Central memory CD8-positive, alpha-beta T cell (primary cell): ENCODE measurements around the gene TOR2A.
A peak's percentile ranks its signal among the peaks of the same experiment; 100 is the strongest.

Experiments
- ATAC-seq: fragments of 150-1000 bp; cut with Tn5 transposase; replicated peaks from 2 replicates; pipeline ENCODE4 v1.10.0; 2022; ENCODE audit warnings: mild to moderate bottlenecking, moderate FRiP score, moderate number of reproducible peaks; ENCODE audit not compliant: poor library complexity, severe bottlenecking; ENCODE audit errors: extremely low read depth
- DNase-seq, 2 donors: peaks; one replicate each; pipeline ENCODE4 v3.0.0; 2021; ENCODE audit warnings: low spot score in 2 of 2
- H3K27ac Mint-ChIP-seq: one replicate; pipeline ENCODE4 v1.8.0; 2022; ENCODE audit warnings: low read depth, mild to moderate bottlenecking, moderate library complexity, mixed read lengths
- H3K27me3 Mint-ChIP-seq: one replicate; pipeline ENCODE4 v1.8.0; 2022; ENCODE audit warnings: mixed read lengths
- H3K36me3 Mint-ChIP-seq: one replicate; pipeline ENCODE4 v1.8.0; 2022; ENCODE audit warnings: mild to moderate bottlenecking, moderate library complexity, mixed read lengths; ENCODE audit not compliant: insufficient read depth
- H3K4me1 Mint-ChIP-seq: one replicate; pipeline ENCODE4 v1.8.0; 2022; ENCODE audit warnings: mixed read lengths
- H3K4me3 Mint-ChIP-seq: one replicate; pipeline ENCODE4 v1.8.0; 2022; ENCODE audit warnings: mild to moderate bottlenecking, moderate library complexity, mixed read lengths
- H3K9me3 Mint-ChIP-seq: one replicate; pipeline ENCODE4 v1.8.0; 2022; ENCODE audit warnings: mixed read lengths

Gene TOR2A

DNA sequence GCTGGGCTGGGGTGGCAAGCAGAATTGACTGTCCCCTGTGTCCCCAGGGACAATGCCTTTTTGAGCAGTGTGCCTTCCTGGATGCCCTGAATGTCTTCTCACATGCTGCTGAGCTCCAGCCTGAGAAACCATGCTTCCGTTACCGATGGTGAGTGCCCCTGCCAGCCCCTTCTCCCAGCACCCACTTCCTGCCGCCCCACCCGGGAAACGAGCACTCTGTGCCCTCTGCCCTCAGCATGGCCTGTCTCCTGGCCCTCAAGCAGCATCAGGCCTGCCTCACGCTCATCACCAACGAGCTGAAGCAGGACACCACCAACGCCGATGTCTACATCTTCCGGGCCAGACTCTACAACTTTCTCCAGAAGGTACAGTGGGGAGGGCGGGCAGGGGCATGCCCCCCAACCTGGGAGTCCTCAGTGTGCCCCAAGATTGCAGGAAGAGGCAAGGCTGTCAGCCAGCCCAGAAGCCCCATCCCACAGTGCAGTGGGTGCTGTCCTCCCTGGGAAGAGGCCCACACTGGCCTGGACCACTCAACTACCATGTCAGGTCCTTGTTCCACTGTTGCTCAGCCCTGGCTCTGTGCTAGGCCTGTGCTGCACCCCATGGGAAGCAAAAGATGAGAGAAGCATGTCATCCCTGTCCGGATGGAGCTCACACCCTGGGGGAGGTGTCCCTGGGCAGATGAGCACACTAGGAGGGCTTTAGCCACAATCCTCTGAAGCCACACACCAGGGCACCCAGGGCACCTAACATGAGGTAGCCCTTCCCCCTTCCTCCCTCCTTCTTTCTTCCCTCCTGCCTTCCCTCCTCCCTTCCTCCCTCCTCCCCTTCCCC is 14.8 kb downstream of the TOR2A start:
- Mint-ChIP-seq H3K36me3 (peaks cover 15% of the 10 kb centered on the region), H3K9me3 (no peaks in the 10 kb centered on the region), H3K4me1 (peaks cover 42% of the 10 kb centered on the region), H3K27ac (peak overlapping the region; percentile 92), H3K27me3 (no peaks in the 10 kb centered on the region), H3K4me3 (peak overlapping the region; percentile 73)
- DNase-seq, result peak in 1 of 2 donors; percentile 34
- ATAC-seq, result peak; percentile 12

DNA sequence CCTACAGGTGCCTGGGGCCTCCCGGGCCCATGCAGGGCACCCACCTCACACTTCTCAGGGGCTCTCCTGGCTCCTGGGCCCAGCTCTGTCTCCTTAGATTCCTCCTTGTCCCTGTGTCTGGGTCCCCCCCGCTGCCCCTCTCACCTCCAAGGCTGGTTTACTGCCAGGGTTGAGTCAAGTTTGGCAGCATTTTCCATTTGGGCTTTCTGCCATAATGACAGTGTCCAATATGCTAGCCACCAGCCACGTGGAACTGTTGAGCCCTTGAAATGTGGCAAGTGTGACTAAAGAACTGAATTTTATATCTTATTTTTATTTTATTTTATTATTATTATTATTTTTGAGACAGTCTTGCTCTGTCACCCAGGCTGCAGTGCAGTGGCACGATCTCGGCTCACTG is 17.3 kb downstream of the TOR2A start:
- Mint-ChIP-seq H3K4me1 (peaks cover 47% of the 10 kb centered on the region), H3K27me3 (no peaks in the 10 kb centered on the region), H3K4me3 (peak overlapping the region; percentile 38), H3K27ac (no peak overlapping the region), H3K9me3 (no peaks in the 10 kb centered on the region), H3K36me3 (peaks cover 20% of the 10 kb centered on the region)
- DNase-seq (no peak), ATAC-seq (no peak)

DNA sequence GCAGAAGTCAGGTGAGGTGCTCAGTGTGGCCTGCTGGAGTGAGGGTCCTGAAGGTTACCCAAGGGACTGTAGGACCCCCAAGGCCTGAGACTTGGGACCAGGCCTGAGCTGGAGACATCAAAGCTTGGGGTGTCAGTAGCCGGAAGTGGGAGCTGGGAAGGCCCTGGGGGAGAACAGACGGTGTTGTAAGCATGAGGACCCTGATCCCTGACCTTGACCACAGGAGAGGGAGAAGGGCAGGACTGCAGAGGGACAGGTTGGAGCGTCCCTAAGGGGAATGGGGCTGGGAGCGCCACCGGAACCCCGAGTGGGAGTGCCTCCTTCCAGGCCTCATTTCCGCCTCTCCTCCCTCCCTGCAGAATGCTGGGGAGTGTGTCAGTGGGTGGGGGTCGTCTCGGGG is 18.7 kb downstream of the TOR2A start:
- Mint-ChIP-seq H3K27ac (peak overlapping the region; percentile 94), H3K27me3 (no peaks in the 10 kb centered on the region), H3K9me3 (no peaks in the 10 kb centered on the region), H3K4me3 (peak overlapping the region; percentile 88), H3K36me3 (peaks cover 16% of the 10 kb centered on the region), H3K4me1 (peaks cover 47% of the 10 kb centered on the region)
- DNase-seq (no peak), ATAC-seq (no peak)

DNA sequence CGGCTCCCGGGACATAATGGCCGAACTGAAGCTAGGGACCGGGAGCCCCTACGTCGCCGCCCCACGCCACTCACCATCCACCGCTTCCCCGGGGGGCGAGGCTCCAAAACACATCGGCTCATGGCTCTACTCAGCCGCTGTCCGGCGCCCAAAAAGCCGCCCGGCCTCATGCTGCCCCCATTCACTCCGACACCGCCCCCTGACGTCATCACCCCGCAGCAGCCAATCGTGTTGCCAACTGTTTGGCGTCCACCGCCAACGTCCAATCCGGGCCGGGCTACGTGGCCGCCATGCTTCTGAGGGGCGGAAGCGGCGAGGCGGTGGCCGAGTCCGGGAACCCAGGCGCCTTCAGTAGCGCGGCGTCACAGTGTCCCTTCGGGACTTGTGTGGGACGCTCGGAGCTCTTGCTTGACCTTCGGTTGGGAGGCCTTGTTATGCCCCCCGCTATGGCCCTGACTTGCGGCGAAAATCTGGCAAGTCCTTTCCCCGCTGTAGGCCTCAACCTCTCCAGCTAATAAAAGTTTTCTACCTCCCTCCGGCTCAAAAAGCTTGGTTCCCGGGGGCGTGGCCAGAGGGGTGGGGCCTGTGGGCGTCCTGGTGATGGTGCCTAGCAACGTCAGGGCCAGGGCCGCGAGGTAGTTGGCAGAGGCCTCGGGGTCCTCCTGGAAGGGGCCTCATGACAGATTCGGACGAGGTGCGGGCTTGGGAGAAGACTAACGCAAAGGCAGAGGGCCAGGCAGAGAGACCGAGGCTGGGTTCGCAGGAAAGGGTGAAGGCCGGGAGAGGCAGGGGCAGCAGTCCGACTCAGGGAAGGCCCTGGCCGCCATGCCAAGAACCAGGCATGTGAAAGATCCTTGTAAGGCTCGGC is 19.4 kb downstream of the TOR2A start, which contains the start of the genes PTRH1 and TTC16:
PTRH1 (minus strand) TSS at position 194 of the 868 bp plus-strand sequence; CDS start at position 170, 24 bp downstream.
TTC16 (plus strand) TSS at position 610 of the 868 bp plus-strand sequence; CDS start at position 677, 67 bp downstream.
- DNase-seq (peak; percentile 94 to 96), ATAC-seq (peak; percentile 93)
- Mint-ChIP-seq H3K9me3 (no peaks in the 10 kb centered on the region), H3K4me3 (peak within 1 kb of the TSS; percentile 88), H3K27ac (peak within 1 kb of the TSS; percentile 94), H3K36me3 (peaks cover 15% of the 10 kb centered on the region), H3K27me3 (no peaks in the 10 kb centered on the region), H3K4me1 (peaks cover 47% of the 10 kb centered on the region)

DNA sequence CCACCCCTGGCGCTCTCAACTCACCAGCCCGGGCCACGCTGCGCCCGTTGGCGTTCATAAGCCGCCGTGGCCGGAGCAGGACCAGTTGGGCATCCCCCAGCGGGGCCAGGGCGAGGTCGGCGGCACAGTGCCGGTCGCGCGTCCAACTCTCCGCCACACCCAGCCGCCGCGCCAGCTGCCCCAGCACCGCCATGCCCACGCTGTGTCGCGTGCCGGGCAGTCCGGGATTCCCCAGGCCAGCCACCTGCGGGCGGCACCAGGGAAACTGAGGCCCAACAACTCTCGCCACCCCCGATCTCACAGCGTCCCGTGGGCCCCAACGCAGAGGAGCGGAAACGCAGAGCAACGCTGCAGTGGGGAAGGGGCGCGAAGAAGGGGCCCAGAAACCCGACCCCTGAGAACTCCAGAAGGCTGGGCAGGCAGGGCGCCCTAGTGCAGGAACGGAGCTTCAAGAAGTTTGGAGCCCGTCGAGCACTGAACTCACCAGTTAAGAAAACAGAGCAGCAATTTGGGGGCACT is 20.1 kb downstream of the TOR2A start:
- peak overlapping the region; percentile 88 for H3K4me3 Mint-ChIP-seq
- DNase-seq (no peak), ATAC-seq (peak; percentile 15)
- H3K36me3 Mint-ChIP-seq, result peaks cover 13% of the 10 kb centered on the region
- no peaks in the 10 kb centered on the region for H3K27me3 Mint-ChIP-seq
- peaks cover 47% of the 10 kb centered on the region for H3K4me1 Mint-ChIP-seq
- peak overlapping the region; percentile 94 for H3K27ac Mint-ChIP-seq
- H3K9me3 Mint-ChIP-seq, result no peaks in the 10 kb centered on the region

DNA sequence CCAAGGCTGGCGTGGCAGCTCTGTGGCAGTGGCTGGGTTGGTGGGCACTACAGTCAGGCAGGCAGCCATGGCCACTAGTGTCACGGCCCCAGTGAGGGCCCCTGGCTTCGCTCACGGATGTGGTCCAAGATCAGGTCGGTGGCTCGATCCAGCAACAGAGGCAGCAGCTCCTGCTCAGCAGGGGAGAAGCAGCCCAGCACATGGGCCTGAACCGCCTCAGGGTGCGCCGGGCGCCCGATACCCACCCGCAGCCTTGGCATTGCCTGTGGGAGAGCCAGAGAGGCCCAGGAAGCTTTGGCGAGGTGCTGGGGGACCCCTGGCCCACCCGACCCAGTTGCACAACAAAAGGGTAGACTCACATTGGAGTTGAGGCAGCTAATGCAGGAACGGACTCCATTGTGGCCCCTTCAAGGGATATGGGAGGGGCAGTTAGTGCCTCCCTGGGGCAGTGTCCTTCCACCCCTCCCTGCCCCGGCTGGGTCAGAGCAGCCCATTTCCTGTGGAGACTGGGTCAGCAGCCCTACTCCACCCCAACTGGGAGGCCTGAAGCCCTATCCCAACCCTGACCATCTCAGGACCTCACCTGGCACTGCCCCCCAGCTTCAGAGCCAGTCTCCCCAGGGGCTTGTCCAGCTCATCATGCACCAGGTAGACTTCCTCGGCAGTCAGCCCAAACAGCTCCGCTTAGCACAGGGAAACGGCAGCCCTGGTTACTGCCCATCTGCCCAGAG is 20.9 kb downstream of the TOR2A start:
- H3K36me3 Mint-ChIP-seq, result peaks cover 12% of the 10 kb centered on the region
- no peaks in the 10 kb centered on the region for H3K27me3 Mint-ChIP-seq
- peak overlapping the region; percentile 88 for H3K4me3 Mint-ChIP-seq
- no peak for DNase-seq
- no peaks in the 10 kb centered on the region for H3K9me3 Mint-ChIP-seq
- peaks cover 39% of the 10 kb centered on the region for H3K4me1 Mint-ChIP-seq
- ATAC-seq, result no peak
- H3K27ac Mint-ChIP-seq, result no peak overlapping the region

DNA sequence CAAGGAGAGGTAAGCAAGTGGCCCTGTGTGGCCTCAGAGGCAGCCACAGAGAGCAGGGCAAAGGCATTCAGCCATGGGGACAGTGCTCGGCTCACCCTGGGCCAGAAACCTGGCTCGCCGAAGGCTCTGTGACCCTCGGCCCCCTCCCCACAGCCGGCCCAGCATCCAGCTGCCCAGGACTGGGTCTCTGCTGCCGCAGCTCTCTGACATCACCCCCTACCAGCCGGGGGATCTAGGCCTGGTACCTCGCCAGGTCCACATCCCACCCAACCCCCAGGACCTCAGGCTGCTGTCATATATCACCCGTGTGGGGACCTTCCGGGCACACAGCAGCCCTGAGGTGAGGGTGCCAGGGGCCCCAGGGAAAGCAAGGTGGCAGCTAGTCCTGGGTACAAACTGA is 22.2 kb downstream of the TOR2A start:
- Mint-ChIP-seq H3K9me3 (no peaks in the 10 kb centered on the region), H3K27ac (no peak overlapping the region), H3K36me3 (peaks cover 12% of the 10 kb centered on the region), H3K4me3 (no peak overlapping the region), H3K27me3 (no peaks in the 10 kb centered on the region), H3K4me1 (peaks cover 39% of the 10 kb centered on the region)
- DNase-seq (no peak), ATAC-seq (no peak)

DNA sequence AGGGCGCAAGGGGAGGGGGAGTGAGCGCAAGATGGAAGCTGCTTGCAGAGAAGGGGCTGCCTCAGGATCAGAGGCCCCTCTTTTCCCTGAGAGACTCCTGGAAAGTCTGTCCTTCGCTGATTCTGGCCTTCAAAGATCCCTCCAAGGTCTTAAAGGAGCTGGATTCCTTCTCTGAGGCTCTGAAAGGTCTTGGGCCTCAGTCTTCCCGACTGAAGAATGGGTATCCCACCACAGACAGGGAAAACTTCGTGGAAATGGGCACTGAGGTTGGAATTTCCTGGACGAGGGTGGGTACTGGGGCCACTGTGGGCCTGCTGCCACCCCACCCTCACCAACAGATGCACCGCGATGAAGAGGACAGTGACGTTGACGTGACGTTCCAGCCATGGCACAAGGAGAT is 22.7 kb downstream of the TOR2A start:
- Mint-ChIP-seq H3K27ac (no peak overlapping the region), H3K4me1 (peaks cover 40% of the 10 kb centered on the region), H3K4me3 (no peak overlapping the region)

DNA sequence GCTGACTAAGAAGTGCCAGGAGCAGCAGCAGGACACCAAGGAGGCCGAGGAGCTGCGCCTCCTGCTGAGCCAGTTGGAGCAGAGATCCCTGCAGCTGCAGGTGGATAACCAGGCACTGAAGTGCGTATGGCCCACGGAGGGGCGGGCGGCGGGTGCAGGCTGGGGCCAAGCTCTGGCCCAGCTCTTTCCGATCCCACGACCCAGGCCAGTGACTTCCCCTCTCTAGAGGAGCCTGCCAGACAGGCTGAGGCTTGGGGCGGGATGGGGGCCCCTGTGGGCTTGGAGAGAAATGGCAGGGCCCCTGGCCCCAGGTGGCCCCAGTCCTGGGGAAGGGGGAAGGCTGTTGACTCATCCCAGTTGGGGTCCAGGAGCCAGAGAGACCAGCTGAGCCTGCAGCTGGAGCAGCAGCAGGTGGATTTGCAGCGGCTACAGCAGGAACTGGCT is 23.2 kb downstream of the TOR2A start:
- peak overlapping the region; percentile 80 for H3K27ac Mint-ChIP-seq
- ATAC-seq (no peak), DNase-seq (no peak)
- H3K27me3 Mint-ChIP-seq, result no peaks in the 10 kb centered on the region
- H3K4me3 Mint-ChIP-seq, result no peak overlapping the region
- H3K4me1 Mint-ChIP-seq, result peaks cover 43% of the 10 kb centered on the region
- H3K9me3 Mint-ChIP-seq, result no peaks in the 10 kb centered on the region
- H3K36me3 Mint-ChIP-seq, result peaks cover 12% of the 10 kb centered on the region

More for the DNA sequence above, 22.7 kb downstream of the TOR2A start:
- ATAC-seq, result no peak
- H3K27me3 Mint-ChIP-seq, result no peaks in the 10 kb centered on the region
- no peaks in the 10 kb centered on the region for H3K9me3 Mint-ChIP-seq
- peaks cover 12% of the 10 kb centered on the region for H3K36me3 Mint-ChIP-seq
- no peak for DNase-seq

DNA sequence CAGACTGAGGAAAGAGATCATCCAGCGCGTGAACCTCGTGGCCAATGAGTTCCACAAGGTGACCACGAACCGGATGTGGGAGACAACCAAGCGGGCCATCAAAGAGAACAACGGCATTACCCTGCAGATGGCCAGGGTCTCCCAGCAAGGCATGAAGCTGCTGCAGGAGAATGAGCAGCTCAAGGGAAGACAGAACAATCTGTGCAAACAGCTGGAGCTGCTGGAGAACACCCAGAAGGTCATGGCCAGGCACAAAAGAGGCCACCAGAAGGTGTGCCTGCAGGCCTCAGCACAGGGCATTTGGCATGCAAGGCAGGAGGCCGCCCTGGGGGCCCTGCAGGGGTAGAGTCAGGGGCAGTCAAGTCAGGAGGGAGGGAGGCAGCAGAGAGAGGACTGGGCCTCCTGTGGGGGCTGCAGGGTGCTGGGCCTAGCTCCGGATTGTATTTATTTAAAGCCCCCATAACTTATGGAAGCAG is 23.8 kb downstream of the TOR2A start:
- Mint-ChIP-seq H3K4me3 (peak overlapping the region; percentile 47), H3K27me3 (no peaks in the 10 kb centered on the region), H3K9me3 (no peaks in the 10 kb centered on the region), H3K4me1 (peaks cover 42% of the 10 kb centered on the region), H3K27ac (peak overlapping the region; percentile 80), H3K36me3 (peaks cover 12% of the 10 kb centered on the region)
- ATAC-seq, result no peak
- no peak for DNase-seq

DNA sequence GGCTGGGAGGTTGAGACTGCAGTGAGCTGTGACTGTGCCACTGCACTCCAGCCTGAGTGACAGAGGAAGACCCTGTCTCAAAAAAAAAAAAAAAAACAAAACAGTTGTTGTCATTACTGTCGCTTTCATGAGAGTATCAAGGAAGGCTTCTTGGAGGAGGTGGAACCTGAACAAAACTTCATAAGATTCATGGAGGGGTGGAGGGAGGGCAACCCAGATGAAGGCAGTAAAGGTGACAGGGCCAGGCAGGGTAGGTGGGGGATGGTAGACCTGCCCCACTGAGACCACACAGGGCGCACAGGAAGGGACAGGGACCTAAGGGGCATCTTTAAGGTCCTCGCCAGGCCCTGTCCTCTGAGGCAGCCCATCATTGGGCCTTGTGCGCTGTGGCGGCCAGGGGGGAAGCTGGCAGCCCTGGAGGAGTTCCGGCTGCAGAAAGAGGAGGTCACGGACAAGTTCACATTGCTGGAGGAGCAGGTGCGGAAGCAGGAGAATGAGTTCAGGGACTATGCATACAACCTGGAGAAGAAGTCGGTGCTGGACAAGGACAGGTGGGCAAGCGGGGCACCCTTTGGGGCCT is 24.8 kb downstream of the TOR2A start:
- ATAC-seq, result no peak
- peaks cover 32% of the 10 kb centered on the region for H3K4me1 Mint-ChIP-seq
- H3K4me3 Mint-ChIP-seq, result peak overlapping the region; percentile 47
- no peak for DNase-seq
- no peaks in the 10 kb centered on the region for H3K9me3 Mint-ChIP-seq
- no peak overlapping the region for H3K27ac Mint-ChIP-seq
- no peaks in the 10 kb centered on the region for H3K27me3 Mint-ChIP-seq
- peaks cover 5% of the 10 kb centered on the region for H3K36me3 Mint-ChIP-seq
